ENCODE data around the gene SYNGAP1.
A peak's percentile ranks its signal among the peaks of the same experiment; 100 is the strongest.

SYNGAP1 gene

DNA sequence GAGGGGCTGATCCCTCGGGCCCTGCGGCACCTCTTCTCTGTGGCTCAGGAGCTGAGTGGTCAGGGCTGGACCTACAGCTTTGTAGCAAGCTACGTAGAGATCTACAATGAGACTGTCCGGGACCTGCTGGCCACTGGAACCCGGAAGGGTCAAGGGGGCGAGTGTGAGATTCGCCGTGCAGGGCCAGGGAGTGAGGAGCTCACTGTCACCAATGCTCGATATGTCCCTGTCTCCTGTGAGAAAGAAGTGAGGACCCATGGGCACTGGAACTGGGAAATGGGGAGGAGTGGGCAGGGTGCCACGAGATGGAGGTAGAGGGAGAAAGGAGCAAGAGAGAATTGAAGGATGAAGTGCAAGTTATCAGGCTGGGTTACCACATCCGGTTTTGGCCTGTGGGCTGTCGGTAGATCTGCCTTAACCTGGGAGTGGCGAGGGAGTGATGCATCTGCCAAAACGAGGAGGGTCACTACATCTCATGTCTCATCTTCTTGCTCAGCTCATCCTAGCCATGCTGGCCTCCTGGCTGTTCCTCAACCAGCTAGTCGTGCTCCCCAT, 14.4 kb upstream of the SYNGAP1 start:
- no peak for DNase-seq

DNA sequence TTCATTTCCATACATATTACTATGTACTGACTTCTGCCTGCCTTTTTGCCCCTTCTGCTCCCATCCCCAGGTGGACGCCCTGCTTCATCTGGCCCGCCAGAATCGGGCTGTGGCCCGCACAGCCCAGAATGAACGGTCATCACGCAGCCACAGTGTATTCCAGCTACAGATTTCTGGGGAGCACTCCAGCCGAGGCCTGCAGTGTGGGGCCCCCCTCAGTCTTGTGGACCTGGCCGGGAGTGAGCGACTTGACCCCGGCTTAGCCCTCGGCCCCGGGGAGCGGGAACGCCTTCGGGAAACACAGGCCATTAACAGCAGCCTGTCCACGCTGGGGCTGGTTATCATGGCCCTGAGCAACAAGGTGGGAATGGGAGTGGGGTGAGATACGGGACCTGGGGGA, 13.7 kb upstream of the SYNGAP1 start:
- no peak for DNase-seq

DNA sequence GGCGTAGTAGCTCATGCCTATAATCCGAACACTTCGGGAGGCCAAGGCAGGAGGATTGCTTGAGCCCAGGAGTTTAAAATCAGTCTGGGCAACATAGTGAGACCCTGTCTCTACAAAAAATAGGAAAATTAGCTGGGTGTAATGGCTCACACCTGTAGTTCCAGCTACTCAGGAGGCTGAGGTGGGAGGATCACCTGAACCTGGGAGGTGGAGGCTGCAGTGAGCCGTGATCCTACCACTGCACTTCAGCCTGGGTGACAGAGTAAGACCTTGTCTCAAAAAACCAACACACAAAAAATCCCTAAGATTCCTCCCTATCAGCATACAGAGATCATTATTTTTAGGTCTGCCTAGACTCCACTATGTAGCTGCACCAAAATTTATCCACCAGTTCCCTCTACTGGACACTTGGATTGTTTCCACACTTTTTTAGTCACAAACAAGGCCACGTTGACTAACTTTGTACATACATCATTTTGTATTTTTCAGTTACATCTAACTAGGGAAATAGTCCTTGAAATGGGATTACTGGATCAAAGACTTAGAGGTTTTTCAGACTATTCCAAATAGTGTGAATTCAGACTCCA, 12.6 kb upstream of the SYNGAP1 start:
- no peak for DNase-seq

DNA sequence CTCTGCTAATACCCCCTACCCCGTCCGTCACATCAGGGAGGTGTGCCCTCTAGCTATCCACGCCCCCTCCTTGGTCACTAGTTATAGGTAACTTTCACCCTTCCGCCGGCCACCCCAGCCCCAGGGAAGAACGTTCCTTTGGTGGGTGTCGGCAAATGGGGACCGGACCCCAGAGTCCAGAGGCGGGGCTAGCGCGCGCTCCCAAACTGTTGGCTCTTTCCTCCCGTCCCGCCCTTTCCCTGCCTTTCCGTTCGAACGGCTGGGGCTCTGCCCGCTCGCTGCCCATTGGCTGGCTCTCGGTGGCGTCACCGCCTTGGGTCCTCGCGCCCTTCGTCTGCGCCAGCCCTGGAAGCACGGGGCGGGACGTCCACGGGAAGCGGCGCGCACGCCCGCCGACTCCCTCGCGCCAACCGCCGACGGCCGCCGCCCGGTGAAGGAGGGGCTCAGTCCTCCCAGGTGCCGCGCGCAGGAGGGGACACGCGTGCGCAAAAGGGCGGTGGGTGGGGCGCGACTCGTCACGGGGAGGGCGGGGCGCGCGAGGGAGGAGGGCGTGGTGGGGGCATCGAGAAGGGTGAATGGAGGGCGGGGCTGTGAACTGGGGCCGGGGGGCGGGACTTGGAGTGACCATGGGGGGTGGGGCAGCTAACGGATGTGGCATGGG, 9.7 kb upstream of the SYNGAP1 start:
- peak; percentile 74 for DNase-seq

DNA sequence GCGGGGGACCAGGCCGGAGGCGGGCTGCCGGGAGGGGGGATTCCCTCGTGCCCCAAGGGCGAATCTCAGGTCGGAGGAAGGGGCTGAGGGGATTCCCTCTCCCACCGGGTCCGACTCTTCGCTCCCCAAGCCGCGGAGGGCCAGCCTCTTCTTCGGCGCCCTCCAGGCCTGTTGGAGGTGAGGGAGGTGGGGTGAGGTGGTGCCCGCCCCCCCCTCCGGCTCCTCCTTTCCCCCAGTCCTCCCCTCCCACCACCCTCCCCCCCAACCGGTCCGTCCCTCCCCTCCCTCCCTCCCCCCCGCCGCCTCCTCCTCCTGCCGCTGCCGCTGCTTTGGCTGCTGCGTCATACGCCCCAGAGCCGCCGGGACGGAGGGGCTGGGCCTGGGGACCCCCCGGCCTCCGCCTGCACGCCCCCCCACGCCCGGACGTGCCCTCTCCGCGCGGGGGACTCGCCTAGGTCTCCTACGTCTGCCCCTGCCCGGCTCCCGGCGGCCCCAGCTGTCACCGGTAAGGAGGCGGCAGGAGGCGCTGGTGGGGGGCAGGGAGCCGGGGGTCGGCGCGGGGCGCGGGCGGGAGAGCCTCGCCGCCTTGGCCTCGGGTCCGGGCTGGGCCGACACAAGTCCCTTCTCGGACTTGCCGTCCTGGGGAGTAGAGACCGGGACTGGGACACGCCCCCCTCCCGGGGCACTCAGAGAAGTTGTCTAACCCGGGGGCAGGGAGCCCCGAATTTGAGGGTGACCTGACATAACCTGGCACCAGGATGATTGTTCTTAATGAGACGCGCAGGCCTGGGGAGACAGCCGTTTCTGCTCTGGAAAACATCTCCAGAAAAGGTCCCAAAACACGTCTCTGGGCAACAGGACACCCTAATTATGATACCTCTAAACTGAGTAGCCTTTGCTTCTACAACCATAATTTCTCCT, 8.9 kb upstream of the SYNGAP1 start, which contains the start of gene PHF1:
PHF1 (plus strand) TSS at position 304 of the 921 bp plus-strand sequence. CDS start 1,250 bp downstream, outside the sequence.
- no peak for DNase-seq

DNA sequence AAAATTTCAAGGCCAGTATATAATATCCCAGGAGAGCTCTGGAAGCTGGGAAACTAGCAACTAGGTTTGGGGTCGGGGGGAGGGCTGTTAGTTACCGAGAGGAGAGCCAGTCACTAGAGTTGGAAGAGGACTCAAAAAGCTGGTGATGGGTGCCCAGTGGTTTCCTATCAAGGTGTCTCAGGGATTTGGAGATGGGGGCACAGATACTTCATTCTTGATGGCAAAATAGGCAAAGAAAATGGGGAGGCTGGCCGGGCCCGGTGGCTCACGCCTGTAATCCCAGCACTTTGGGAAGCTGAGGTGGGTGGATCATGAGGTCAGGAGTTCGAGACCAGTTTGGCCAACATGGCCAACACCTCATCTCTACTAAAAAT, 8.2 kb upstream of the SYNGAP1 start:
- no peak for DNase-seq

DNA sequence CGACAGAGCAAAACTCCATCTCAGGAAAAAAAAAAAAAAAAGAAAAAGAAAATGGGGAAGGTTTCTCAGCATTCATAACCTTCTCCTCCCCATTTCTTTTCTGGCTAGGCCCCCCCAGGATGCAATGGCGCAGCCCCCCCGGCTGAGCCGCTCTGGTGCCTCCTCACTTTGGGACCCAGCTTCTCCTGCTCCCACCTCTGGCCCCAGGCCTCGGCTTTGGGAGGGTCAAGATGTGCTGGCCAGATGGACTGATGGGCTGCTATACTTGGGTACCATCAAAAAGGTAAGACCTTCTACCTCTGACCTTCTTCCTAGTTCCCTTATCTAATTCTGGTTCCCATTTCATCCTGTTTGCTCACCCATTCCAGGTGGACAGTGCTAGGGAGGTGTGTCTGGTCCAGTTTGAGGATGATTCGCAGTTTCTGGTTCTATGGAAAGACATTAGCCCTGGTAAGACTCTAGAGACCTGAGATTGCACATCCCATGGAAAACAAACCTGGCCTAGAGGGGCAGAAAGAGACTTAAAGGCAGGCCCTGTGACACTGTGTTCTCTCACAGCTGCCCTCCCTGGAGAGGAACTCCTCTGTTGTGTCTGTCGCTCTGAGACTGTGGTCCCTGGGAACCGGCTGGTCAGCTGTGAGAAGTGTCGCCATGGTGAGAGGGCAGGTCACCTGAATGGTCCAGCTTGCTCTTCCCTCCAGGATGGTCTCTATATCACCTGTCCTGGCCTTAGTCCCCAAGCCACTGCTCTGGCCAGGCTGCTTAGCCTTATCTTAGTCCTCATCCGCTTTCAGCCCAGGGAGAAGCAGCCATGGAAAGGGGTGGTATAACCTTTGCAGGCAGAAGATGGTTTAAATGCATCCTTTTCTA, 7.5 kb upstream of the SYNGAP1 start:
- no peak for DNase-seq

DNA sequence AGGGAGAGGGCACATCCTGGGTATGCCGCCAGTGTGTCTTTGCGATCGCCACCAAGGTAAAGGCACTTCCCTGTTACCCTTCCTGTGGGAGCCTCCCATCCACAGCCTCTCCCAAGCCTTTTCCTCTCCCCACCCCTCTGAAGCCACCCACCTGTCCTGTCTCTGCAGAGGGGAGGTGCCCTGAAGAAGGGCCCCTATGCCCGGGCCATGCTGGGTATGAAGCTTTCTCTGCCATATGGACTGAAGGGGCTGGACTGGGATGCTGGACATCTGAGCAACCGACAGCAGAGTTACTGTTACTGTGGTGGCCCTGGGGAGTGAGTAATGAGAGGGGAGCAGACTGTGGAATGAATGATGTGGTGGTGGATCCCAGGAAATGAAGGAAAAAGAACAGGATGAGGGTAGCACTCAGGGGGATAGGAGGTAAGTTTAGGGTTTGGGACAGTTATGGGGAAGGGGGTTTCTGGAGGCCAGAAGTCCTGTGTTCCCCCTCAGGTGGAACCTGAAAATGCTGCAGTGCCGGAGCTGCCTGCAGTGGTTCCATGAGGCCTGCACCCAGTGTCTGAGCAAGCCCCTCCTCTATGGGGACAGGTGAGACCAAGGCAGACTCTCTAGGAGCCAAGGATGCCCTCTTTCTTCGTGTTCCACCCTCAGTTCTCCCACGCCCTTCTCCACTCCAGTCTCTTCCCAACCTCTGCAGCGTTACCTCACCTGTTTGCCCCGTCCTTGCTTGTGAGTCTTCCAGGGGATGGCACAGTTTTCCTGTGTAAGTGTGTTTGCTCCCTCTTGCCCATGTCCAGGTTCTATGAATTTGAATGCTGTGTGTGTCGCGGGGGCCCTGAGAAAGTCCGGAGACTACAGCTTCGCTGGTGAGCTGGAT, 6.4 kb upstream of the SYNGAP1 start:
- DNase-seq = no peak

DNA sequence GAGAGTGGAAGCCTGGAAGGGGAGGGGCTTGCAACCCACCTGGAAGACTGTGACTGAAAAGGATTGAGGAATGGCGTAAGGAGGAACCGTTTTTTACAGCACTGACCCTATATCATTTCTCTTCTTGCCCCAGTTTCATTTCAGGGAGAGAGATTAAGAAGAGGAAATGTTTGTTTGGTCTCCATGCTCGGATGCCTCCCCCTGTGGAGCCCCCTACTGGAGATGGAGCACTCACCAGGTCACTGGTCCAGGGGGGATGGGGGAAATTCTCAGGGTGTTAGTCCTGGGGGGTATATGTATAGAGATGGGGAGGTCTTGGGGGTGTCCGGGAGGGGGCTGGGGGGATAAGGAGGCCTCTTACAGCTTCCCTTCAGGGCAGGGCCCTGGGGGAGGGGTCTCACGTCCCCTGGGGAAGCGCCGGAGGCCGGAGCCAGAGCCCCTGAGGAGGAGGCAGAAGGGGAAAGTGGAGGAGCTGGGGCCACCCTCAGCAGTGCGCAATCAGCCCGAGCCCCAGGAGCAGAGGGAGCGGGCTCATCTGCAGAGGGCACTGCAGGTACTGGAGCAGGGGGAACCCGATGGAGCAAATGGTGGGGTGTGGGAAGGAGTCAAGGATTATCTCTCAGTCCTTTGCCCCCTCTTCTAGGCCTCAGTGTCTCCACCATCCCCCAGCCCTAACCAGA, 5.1 kb upstream of the SYNGAP1 start:
- no peak for DNase-seq

DNA sequence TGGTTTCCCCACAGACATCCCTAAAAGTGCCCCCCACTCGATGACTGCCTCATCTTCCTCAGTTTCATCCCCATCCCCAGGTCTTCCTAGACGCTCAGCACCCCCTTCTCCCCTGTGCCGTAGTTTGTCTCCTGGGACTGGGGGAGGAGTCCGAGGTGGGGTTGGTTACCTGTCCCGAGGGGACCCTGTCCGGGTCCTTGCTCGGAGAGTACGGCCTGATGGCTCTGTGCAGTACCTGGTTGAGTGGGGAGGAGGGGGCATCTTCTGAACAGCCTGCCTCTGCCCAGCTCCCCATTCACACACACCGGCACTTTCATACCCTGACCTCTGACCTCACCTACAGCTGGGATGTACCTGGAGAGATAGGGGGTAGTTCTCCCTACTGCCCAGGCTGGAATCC, 4.0 kb upstream of the SYNGAP1 start:
- no peak for DNase-seq

DNA sequence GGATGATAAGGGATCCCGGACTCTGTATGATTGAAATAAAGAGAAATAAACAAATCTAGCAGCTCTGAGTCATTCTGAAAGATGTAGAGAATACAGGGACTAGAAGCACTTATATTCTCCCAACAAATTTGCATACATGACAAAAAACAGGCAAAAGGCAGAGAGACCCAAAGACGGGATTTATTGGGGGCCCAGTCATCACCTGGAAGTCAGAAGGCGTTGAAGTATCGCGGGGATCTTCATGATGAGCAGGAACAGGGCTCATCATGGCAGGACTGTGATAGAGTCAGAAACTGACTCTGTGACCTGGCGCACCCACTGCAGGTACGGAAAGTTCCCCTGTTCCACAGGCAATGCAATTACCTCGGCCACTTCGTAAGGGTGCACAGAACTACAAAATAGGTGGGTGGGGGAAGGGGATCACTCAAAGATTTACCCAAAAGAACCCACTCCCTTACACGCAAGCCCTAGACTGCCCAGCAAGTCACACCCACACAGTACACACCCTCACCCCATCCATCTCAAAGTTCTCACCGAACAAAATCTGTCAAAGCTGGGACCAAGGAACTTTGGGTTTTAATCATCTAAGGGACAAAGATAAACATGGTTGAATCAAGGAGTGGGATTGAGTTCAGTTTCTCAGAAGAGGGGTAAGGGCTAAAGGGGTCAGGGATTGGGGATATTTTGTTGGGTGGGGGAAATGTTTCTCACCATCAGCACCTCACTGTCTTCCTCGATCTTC, 3.3 kb upstream of the SYNGAP1 start:
- DNase-seq = no peak

DNA sequence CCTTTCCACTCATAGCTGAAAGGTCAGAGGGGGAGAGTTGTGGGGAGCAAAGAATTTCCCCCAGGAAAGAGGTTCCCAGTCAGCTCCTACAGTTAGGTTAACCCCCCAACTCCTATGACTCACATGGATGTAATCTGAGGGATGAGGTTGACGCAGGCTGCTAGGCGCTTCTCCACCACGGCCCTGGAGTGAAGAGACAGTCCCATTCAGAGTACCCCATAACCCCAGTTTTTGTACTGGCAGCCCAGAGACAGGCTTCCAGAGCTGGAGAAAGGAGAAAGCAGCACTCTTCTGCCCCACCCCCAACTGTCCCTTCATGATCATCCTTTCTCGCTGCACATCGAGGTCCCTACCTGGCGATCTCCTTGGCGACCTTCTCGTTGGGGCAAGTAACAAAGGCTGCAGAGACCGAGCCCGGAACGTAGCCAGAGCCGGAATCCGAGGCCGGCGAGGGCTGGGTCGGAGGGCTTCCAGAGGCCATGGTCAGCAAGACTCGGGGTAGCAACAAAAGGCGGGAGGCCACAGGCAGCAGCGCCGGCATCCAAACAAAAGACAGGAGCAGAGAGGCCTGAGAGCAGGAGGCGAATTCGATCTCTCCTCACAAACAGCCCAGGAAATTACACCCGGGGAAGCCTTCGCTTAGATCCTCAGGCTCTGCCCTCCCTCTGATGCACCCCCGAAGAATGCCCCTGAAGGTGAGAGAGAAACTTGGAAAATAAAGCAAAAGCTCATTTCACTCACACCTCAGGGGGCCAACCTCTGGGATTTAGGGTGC, 2.5 kb upstream of the SYNGAP1 start:
- no peak for DNase-seq

DNA sequence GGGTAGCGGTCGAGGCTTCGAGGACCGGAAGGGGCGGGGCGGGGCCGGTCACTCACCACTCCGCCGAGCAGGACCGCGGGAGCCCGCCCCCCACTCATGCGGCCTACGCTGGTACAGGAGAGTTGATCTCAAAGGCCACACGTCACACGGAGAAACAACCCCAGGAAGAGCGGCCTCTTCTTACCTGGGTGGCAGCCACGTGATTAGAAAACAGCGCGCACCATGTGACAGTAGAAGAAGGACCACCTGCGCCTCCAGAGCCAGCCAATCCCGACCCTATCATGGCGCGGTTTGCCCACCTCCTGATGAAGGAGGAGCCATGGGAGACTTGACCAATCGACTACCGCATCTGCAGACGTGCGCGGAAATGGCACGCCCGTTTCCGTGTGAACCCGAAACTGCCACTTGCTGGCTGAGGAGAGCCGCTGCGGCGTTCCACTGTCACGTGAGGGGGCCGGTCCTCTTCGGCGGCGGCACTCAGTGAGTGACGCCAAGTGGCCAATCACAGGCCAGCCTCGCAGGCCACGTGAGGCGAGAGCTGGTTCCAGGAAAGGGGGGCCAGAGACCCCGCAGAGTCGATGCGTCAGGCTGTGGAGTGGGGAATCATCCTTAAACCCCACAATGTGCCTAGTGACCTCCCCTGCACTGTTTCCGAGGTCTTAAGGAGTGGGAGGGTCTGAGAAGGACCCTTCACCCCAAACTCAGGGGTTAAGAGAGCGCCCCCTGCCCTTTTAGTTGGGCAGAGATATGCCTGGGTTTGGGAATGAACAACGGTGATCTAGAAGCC, 1.8 kb upstream of the SYNGAP1 start, which contains the start of gene CUTA:
CUTA (minus strand) TSS at position 205 of the 787 bp plus-strand sequence; CDS start at position 98, 107 bp downstream.
- DNase-seq = peak; percentile 96

DNA sequence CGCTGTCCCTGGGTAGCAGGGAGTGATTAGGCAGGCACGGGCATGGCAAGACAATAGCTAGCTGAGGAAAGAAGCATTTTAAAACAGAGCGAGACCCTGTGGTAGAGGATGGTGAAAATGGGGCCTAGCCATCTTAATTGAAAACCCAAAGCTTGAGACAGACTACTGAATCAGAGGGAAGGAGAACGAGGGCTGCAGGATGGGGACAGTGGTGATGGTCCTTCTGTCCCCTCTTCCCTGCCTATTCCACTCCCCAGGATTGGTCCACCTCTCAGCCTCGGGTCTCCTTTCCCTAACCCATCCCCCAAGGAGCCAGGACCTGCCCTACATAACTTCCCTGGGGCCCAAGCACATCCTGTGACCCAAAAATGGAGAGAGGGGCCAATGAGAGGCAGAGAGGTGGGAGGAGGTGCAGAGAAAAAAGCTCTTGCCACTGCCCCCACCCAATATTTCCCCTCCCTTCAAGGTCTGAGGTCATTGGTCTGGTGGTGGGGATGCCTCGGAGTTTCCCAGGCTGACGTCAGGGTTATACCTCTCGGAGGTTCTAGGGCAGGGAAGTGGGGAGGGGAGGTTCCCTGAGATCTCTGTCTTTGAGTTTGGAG, 1.1 kb upstream of the SYNGAP1 start:
- no peak for DNase-seq

DNA sequence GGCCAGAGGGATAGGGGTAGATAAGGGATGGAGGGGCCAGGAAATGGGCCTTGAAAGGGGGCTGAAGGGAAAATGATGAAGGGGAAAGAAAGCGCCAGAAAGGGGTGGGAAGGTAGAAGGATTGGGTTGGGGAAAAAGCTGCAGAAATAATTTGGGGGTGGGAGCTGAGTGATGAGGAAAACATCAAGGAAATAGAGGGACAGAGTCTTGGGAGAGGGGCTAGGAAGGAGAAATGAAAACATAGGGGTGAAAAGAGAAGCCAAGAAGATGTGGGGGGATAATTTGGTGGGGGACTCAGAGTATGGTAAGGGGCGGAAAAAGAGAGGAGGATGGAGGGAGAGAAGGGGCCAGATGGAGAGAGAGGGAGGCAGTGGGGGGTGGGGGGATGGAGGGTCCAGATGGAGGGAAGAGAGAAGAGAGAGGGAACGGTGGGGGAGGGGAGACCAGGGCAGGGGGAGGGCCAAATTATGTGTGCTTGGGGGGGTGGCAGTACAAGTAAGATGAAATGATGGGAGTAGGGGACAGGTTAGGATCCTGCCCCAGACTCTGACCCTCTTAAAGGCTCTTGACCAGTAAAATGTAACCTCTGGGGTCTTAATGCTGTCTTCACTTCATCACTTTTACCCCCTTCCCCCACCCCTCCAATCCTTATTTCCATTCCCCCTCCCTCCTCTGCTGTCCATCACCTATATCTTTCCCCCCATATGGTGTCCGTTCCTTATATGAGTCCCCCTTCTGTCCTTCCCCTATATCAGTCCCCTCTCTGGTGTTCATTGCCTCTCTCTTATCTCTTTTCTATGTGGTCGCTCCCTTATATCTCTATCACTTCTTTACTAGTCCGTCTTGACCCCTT, 852 bp downstream of the SYNGAP1 start:
- peak; percentile 38 for DNase-seq

DNA sequence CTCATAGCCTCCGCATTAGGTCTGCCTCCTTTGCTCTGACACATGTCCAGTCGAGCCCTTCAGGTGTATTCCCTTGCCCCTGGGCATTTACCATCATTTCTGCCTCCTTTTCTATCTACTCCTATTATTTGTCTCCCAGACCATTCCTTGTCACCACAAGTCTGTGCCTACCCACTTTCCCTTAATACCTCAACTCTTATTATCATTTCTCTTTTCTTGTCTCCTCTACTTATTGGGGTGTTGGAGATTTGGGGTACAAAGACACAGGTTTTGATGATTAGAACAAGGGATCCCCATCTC, 1.4 kb downstream of the SYNGAP1 start:
- no peak for DNase-seq

DNA sequence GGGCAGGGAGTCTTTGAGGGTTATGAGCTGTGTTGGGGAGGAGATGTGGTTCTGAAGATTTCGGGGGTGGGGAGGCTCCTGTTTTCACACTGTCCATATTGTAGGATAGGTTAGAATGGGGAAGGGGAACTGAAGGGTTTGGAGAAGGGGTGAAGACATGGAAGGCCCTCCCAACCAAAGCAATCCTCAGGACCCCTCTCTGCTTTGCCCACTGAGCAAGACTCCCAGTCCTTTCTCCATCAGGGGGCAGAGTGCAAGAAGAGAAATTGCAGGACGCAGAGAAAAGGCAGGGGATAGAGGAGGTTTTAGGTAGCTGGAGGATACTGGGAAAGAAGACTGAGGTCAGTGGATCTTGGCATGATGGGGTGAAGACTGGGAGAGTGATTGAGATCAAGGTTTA, 3.9 kb downstream of the SYNGAP1 start:
- no peak for DNase-seq
